Measurements from ENCODE around the gene FKBP8. TPM values are rescaled to one million over a fixed set of nuclear protein-coding genes. Genes with fewer than 3 reads are reported as not detected.

The FKBP8 gene
- total RNA-seq, 1 donor from 2014 or later, result 195 TPM

- no peaks in the 10 kb centered on the region for H3K27me3 ChIP-seq (ENCODE audit: low read depth)
- DNase-seq (no peak), ATAC-seq (no peak)
- H3K4me3 ChIP-seq, result no peak overlapping the region
- H3K36me3 ChIP-seq, result peaks cover 45% of the 10 kb centered on the region
- intact Hi-C loops (cut with DNase I), result no loop called here
- H3K4me1 ChIP-seq, result peaks cover 12% of the 10 kb centered on the region
- TF ChIP-seq CTCF (IDR thresholded peaks at IDR 0.05), result no peak
- no peaks in the 10 kb centered on the region for H3K9me3 ChIP-seq
- H3K27ac ChIP-seq, result no peak overlapping the region
Observed at GRCh38 chr19:18577365-18577914, 34.1 kb upstream of the FKBP8 start.

DNA sequence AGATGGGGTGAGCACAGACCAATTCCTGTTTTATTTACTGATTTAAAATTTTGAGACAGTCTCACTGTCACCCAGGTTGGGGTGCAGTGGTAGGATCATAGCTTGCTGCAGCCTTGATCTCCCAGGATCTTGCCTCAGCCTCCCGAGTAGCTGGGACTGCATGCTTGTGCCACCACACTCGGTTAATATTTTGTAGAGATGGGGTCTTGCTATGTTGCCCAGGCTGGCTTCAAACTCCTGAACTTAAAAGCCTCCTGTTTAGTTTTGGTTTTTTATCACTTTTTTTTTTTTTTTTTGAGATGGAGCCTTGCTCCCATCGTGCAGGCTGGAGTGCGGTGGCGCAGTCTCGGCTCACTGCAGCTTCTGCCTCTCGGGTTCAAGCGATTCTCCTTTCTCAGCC is 33.0 kb upstream of the FKBP8 start:
- Histone ChIP-seq H3K9me3 (no peaks in the 10 kb centered on the region), H3K36me3 (peaks cover 45% of the 10 kb centered on the region), H3K27ac (no peak overlapping the region), H3K27me3 (ENCODE audit: low read depth) (no peaks in the 10 kb centered on the region), H3K4me1 (peaks cover 16% of the 10 kb centered on the region), H3K4me3 (no peak overlapping the region)
- TF ChIP-seq CTCF (IDR thresholded peaks at IDR 0.05), result no peak
- intact Hi-C loops (cut with DNase I), result no loop called here
- no peak for ATAC-seq
- no peak for DNase-seq

DNA sequence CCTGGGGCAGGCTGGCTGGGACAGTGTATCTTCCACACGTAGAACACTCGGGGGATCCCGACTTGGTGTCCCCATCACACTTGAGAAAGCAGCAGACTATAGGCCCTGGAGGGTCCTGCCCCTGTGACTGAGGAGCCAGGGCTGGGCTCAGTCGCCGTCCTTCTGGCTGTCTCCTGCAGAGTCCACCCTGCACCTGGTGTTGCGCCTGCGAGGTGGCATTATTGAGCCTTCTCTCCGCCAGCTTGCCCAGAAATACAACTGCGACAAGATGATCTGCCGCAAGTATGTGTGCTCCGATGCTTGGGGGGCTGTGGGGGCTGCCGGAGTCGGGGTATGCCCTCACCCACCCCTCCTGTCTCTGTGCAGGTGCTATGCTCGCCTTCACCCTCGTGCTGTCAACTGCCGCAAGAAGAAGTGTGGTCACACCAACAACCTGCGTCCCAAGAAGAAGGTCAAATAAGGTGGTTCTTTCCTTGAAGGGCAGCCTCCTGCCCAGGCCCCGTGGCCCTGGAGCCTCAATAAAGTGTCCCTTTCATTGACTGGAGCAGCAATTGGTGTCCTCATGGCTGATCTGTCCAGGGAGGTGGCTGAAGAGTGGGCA is 31.4 kb upstream of the FKBP8 start:
- no peak overlapping the region for H3K4me3 ChIP-seq
- no peak for ATAC-seq
- TF ChIP-seq CTCF (IDR thresholded peaks at IDR 0.05), result no peak
- no peak overlapping the region for H3K27ac ChIP-seq
- H3K4me1 ChIP-seq, result peaks cover 21% of the 10 kb centered on the region
- DNase-seq, result no peak
- intact Hi-C loops (cut with DNase I), result no loop called here
- H3K36me3 ChIP-seq, result peaks cover 45% of the 10 kb centered on the region
- no peaks in the 10 kb centered on the region for H3K27me3 ChIP-seq (ENCODE audit: low read depth)
- no peaks in the 10 kb centered on the region for H3K9me3 ChIP-seq

DNA sequence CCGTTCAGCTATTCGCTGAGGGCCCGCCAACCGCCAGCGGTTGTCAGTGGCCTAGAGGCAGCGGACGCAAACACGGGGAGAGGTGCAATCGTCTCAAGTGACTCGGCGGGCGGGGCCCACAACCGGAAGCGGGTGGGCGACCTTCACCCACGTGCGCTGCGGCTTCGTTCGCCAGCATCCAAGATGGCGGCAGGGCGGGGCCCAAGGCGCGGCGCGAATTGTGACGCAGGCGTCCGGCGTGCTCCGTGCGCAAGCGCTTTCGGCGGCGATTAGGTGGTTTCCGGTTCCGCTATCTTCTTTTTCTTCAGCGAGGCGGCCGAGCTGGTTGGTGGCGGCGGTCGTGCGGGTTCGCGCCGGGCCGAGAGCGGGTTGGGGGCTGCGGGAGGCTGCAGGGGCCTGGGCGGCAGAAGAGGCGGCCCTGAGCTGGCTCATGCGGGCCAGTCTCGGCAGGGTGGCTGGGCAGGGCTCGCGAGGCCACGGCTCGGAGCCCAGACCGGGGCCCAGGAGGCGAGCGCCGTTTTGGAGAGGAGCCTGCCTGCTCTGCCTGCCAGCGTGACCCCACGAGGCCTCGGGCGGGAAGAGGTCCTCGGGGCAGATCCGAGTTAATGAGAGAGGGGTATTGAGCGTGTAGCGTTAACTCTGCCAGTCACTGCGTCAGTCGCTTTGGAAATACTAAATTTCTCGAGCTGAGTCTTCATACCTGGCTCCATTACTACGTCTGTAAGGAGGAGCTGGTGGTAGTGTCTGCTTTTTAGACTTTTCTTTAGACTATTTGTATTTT is 28.4 kb upstream of the FKBP8 start, which contains the start of gene UBA52:
TSS of gene UBA52 (plus strand) at position 294 of the 781 bp plus-strand sequence. CDS start 1,444 bp downstream, outside the sequence.
- Histone ChIP-seq H3K4me1 (peaks cover 21% of the 10 kb centered on the region), H3K4me3 (peak within 1 kb of the TSS; percentile 85), H3K27ac (peak within 1 kb of the TSS; percentile 92), H3K9me3 (no peaks in the 10 kb centered on the region), H3K36me3 (peaks cover 64% of the 10 kb centered on the region), H3K27me3 (ENCODE audit: low read depth) (no peaks in the 10 kb centered on the region)
- intact Hi-C loops (cut with DNase I), result no loop called here
- no peak for TF ChIP-seq CTCF (IDR thresholded peaks at IDR 0.05)
- peak; percentile 98 for DNase-seq
- ATAC-seq, result peak; percentile 98

DNA sequence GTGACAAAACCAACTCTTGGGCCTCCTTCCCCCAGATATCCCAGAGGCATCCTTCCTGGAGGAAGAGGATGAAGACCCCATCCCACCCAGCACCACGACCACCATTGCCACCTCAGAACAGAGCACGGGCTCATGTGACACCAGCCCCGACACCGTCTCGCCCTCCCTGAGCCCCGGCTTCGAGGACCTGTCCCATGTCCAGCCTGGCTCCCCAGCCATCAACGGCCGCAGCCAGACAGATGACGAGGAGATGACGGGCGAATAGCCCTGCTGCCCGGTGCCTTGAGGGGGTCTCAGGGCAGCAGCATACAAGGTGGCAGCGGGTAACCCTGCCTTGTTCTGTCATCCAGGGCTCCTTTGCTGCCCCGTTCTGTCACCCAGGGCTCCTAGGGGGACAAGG is 25.0 kb upstream of the FKBP8 start:
- H3K36me3 ChIP-seq, result peaks cover 66% of the 10 kb centered on the region
- intact Hi-C loops (cut with DNase I), result no loop called here
- no peak for ATAC-seq

More for the DNA sequence above, 25.0 kb upstream of the FKBP8 start:
- no peak for TF ChIP-seq CTCF (IDR thresholded peaks at IDR 0.05)
- Histone ChIP-seq H3K4me1 (peaks cover 19% of the 10 kb centered on the region), H3K9me3 (no peaks in the 10 kb centered on the region), H3K4me3 (no peak overlapping the region), H3K27ac (no peak overlapping the region), H3K27me3 (ENCODE audit: low read depth) (no peaks in the 10 kb centered on the region)
- no peak for DNase-seq
